ENCODE data around the gene ZNF100. TPM values are rescaled to one million over a fixed set of nuclear protein-coding genes. Genes with fewer than 3 reads are reported as not detected.

The ZNF100 gene
- total and polyA plus RNA-seq, 9 of the 15 experiments (the other 6 are each of a cell fraction or from before 2014, with no cell fraction given) = 4.5 to 27.2 (median 19.6) TPM

DNA sequence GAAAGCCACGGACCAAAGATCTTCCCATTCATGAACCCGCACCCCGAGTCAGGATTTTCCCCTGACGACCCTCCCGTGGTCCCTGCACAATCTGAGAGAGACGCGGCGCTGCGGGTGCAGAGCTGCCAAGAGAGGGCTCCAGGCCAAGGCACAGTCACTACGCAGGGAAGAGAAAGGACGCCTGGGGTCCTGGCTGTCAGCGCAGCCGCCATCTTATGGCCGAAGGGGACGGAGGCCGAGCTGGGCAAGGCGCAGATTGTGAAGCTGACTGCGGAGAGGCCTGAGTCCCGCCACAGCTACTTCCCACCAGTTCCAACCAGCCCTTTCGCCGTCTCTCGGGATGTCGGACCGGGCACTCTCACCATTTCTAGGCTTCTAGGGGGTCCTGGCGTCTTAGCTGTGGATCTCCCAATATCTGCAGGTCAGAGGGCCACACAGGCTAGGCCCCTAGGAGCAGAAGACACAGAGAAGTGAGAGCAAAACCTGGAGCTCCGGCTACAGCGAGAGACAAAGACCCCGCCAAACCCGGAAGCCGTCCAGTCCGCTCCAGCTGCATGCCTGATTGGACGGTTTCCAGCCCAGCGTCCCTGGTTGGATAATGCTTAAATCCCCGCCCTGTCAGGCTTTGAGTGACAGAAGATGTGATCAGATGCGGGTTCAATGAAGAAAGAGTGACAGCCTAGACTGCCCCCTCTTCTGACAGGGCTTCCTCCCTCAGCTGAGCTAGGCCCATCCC is at the start of gene ZNF100 (continued):
- TF ChIP-seq MYC (IDR thresholded peaks at IDR 0.05; ENCODE audit: low read depth, low read length) (peak; percentile 34), MYC (CRISPR knock-in tag; IDR thresholded peaks at IDR 0.05; ENCODE audit: borderline replicate concordance, low read depth) (no peak), NCOA1 (IDR thresholded peaks at IDR 0.05; ENCODE audit: low read depth) (0 out of 2 replicates have a peak, but pooled peaks have one; percentile 18), RCOR1 (IDR thresholded peaks at IDR 0.05; ENCODE audit: borderline replicate concordance in 1 of 2, low read depth in 2 of 2, low read length in 2 of 2) (0 out of 4 replicates have a peak, but pooled peaks of 1 of the 2 experiments have one; percentile 5), PHB (CRISPR knock-in tag; IDR thresholded peaks at IDR 0.05) (no peak), ELF4 (CRISPR knock-in tag; IDR thresholded peaks at IDR 0.05) (peak; percentile 84), GTF2E2 (tag; IDR thresholded peaks at IDR 0.05) (no peak; the same call in 1 of the 2 replicates), HNRNPUL1 (IDR thresholded peaks at IDR 0.05; ENCODE audit: low read length) (no peak), NR4A1 (CRISPR knock-in tag; IDR thresholded peaks at IDR 0.05) (no peak), NR4A1 (tag; IDR thresholded peaks at IDR 0.05) (peak; percentile 33; the same call in 1 of the 2 replicates), POLR2B (IDR thresholded peaks at IDR 0.05; ENCODE audit: low read depth, partially characterized antibody) (peak; percentile 88), CREM (IDR thresholded peaks at IDR 0.05; ENCODE audit: low read depth) (0 out of 2 replicates have a peak, but pooled peaks have one; percentile 27), ESRRB (CRISPR knock-in tag; IDR thresholded peaks at IDR 0.05; ENCODE audit: borderline replicate concordance) (no peak), PHB2 (IDR thresholded peaks at IDR 0.05; ENCODE audit: low read depth) (no peak)
- TF ChIP-seq, protein P1, sequence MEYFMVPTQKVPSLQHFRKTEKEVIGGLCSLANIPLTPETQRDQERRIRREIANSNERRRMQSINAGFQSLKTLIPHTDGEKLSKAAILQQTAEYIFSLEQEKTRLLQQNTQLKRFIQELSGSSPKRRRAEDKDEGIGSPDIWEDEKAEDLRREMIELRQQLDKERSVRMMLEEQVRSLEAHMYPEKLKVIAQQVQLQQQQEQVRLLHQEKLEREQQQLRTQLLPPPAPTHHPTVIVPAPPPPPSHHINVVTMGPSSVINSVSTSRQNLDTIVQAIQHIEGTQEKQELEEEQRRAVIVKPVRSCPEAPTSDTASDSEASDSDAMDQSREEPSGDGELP (CRISPR knock-in tag; IDR thresholded peaks at IDR 0.05; ENCODE audit: borderline replicate concordance) = peak; percentile 51; the same call in 1 of the 2 replicates
- TF ChIP-seq, protein P2, sequence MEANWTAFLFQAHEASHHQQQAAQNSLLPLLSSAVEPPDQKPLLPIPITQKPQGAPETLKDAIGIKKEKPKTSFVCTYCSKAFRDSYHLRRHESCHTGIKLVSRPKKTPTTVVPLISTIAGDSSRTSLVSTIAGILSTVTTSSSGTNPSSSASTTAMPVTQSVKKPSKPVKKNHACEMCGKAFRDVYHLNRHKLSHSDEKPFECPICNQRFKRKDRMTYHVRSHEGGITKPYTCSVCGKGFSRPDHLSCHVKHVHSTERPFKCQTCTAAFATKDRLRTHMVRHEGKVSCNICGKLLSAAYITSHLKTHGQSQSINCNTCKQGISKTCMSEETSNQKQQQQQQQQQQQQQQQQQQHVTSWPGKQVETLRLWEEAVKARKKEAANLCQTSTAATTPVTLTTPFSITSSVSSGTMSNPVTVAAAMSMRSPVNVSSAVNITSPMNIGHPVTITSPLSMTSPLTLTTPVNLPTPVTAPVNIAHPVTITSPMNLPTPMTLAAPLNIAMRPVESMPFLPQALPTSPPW (CRISPR knock-in tag; IDR thresholded peaks at IDR 0.05) = no peak
- TF ChIP-seq, protein P3, sequence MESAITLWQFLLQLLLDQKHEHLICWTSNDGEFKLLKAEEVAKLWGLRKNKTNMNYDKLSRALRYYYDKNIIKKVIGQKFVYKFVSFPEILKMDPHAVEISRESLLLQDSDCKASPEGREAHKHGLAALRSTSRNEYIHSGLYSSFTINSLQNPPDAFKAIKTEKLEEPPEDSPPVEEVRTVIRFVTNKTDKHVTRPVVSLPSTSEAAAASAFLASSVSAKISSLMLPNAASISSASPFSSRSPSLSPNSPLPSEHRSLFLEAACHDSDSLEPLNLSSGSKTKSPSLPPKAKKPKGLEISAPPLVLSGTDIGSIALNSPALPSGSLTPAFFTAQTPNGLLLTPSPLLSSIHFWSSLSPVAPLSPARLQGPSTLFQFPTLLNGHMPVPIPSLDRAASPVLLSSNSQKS (CRISPR knock-in tag; IDR thresholded peaks at IDR 0.05) = no peak
- TF ChIP-seq, protein P4, sequence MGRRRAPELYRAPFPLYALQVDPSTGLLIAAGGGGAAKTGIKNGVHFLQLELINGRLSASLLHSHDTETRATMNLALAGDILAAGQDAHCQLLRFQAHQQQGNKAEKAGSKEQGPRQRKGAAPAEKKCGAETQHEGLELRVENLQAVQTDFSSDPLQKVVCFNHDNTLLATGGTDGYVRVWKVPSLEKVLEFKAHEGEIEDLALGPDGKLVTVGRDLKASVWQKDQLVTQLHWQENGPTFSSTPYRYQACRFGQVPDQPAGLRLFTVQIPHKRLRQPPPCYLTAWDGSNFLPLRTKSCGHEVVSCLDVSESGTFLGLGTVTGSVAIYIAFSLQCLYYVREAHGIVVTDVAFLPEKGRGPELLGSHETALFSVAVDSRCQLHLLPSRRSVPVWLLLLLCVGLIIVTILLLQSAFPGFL (CRISPR knock-in tag; IDR thresholded peaks at IDR 0.05) = no peak
- TF ChIP-seq, protein P5, sequence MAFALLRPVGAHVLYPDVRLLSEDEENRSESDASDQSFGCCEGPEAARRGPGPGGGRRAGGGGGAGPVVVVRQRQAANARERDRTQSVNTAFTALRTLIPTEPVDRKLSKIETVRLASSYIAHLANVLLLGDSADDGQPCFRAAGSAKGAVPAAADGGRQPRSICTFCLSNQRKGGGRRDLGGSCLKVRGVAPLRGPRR (CRISPR knock-in tag; IDR thresholded peaks at IDR 0.05) = no peak
- TF ChIP-seq, protein P6, sequence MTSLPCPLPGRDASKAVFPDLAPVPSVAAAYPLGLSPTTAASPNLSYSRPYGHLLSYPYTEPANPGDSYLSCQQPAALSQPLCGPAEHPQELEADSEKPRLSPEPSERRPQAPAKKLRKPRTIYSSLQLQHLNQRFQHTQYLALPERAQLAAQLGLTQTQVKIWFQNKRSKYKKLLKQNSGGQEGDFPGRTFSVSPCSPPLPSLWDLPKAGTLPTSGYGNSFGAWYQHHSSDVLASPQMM (CRISPR knock-in tag; IDR thresholded peaks at IDR 0.05) = no peak
- TF ChIP-seq, protein P7, sequence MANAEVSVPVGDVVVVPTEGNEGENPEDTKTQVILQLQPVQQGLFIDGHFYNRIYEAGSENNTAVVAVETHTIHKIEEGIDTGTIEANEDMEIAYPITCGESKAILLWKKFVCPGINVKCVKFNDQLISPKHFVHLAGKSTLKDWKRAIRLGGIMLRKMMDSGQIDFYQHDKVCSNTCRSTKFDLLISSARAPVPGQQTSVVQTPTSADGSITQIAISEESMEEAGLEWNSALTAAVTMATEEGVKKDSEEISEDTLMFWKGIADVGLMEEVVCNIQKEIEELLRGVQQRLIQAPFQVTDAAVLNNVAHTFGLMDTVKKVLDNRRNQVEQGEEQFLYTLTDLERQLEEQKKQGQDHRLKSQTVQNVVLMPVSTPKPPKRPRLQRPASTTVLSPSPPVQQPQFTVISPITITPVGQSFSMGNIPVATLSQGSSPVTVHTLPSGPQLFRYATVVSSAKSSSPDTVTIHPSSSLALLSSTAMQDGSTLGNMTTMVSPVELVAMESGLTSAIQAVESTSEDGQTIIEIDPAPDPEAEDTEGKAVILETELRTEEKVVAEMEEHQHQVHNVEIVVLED (CRISPR knock-in tag; IDR thresholded peaks at IDR 0.05) = no peak

All from K562 (cell line).